HepG2 (cell line): Measurements from ENCODE around the gene EHD1. TPM values are rescaled to one million over a fixed set of nuclear protein-coding genes. Genes with fewer than 3 reads are reported as not detected.

ENCODE experiments used
- ATAC-seq: fragments of 200-7000 bp; cut with Tn5 transposase; 3 replicates; pipeline ENCODE4 v1.9.1; 2020; ENCODE audit warnings: mild to moderate bottlenecking, moderate library complexity
- BruUV-seq: library from RNA; stranded (reverse); fragments of 400-500 nt; replicated peaks from 2 replicates; lab custom pipeline; 2021; lab: Mats Ljungman, UMichigan
- CTCF ChIA-PET: fragments of 300-600 bp; formaldehyde crosslinking; extraction: SDS; loops from one replicate; lab custom pipeline; 2021; ENCODE audit warnings: low total read pairs, inconsistent platforms, low intra/inter-chr PET ratio; lab: Yijun Ruan, JAX
- POLR2A ChIA-PET: fragments of 350-600 bp; sonication (Branson Sonifier 250); formaldehyde crosslinking; loops from one replicate; lab custom pipeline; 2020; ENCODE audit warnings: antibody characterized with exemption, inconsistent platforms; lab: Yijun Ruan, JAX
- DNase-seq: peaks from one replicate; pipeline ENCODE4 v3.0.0-alpha.2; 2015; ENCODE audit warnings: low spot score
- FAIRE-seq: peaks from 3 replicates; lab custom pipeline; 2011; peaks lifted over from hg19 to GRCh38; lab: Jason Lieb, UNC
- H2AFZ ChIP-seq: one replicate; pipeline ENCODE4 v1.6.1; 2011; ENCODE audit warnings: low read length, inconsistent platforms
- H3K27ac ChIP-seq: fragments of 300-600 bp; 3 replicates; pipeline ENCODE4 v1.8.0; 2011; ENCODE audit warnings: mixed run types, mild to moderate bottlenecking, mixed read lengths, low read length, inconsistent platforms; ENCODE audit not compliant: insufficient read depth; ENCODE audit errors: extremely low read length
- H3K27me3 ChIP-seq, 2 experiments: fragments of 200-600 bp in 1 of 2; 2 replicates in 1 of 2; 3 replicates in 1 of 2; pipeline versions ENCODE4 v1.6.0 to v1.8.0; 2011; ENCODE audit warnings: low read length in 2 of 2, mild to moderate bottlenecking in 2 of 2, moderate library complexity in 2 of 2, inconsistent platforms in 1 of 2; ENCODE audit not compliant: insufficient read depth in 2 of 2, control insufficient read depth in 1 of 2
- H3K36me3 ChIP-seq, 2 experiments: fragments of 200-600 bp in 1 of 2; replicated peaks in 1 of 2; 2 replicates in 1 of 2; 3 replicates in 1 of 2; pipeline versions ENCODE4 v1.5.1 to v1.8.0; 2011; ENCODE audit warnings: low read length in 2 of 2, inconsistent platforms in 1 of 2; ENCODE audit not compliant: insufficient read depth in 2 of 2, control insufficient read depth in 1 of 2
- H3K4me1 ChIP-seq: 2 replicates; pipeline ENCODE4 v1.5.1; 2012; ENCODE audit warnings: low read length, inconsistent platforms; ENCODE audit not compliant: insufficient read depth
- H3K4me2 ChIP-seq: 2 replicates; pipeline ENCODE4 v1.6.0; 2011; ENCODE audit warnings: low read depth, low read length, inconsistent platforms
- H3K4me3 ChIP-seq, 3 experiments: fragments of 200-600 bp in 1 of 3; sonication (generic), shearing (Covaris generic) in 1 of 3; replicated peaks in 1 of 3; 2 replicates each; pipeline ENCODE4 v1.5.1; 2011 to 2016; ENCODE audit warnings: low read length in 3 of 3, inconsistent platforms in 2 of 3, low read depth in 2 of 3, mild to moderate bottlenecking in 2 of 3, control low read depth in 1 of 3, mixed read lengths in 1 of 3; ENCODE audit not compliant: insufficient read depth in 1 of 3
- H3K79me2 ChIP-seq: one replicate; pipeline ENCODE4 v1.6.1; 2011; ENCODE audit warnings: low read length, inconsistent platforms; ENCODE audit not compliant: insufficient read depth
- H3K9ac ChIP-seq: 2 replicates; pipeline ENCODE4 v1.6.0; 2011; ENCODE audit warnings: mild to moderate bottlenecking, low read depth, low read length, inconsistent platforms; ENCODE audit not compliant: insufficient read depth
- H3K9me3 ChIP-seq: 2 replicates; pipeline ENCODE4 v1.5.1; 2012; ENCODE audit warnings: mild to moderate bottlenecking, low read length
- H4K20me1 ChIP-seq: 2 replicates; pipeline ENCODE4 v1.6.0; 2011; ENCODE audit warnings: inconsistent platforms, mild to moderate bottlenecking, low read length, moderate library complexity; ENCODE audit not compliant: insufficient read depth
- HIC2 ChIP-seq: sonication (generic); formaldehyde crosslinking; IDR thresholded peaks from 2 replicates; pipeline ENCODE4 v1.9.0; 2022; ENCODE audit warnings: low read depth, missing genetic modification reagents
- HNF4G ChIP-seq, 2 experiments: sonication (generic) in 1 of 2; formaldehyde crosslinking in 1 of 2; IDR thresholded peaks; 2 replicates each; pipeline versions ENCODE4 v1.4.0 to v1.6.1; 2011 to 2020; ENCODE audit warnings: borderline replicate concordance in 2 of 2, low read depth in 2 of 2, mild to moderate bottlenecking in 2 of 2, low read length in 1 of 2, missing genetic modification reagents in 1 of 2, moderate library complexity in 1 of 2
- MAFK ChIP-seq, 2 experiments: IDR thresholded peaks in 1 of 2; conservative IDR thresholded peaks in 1 of 2; 2 replicates each; pipeline ENCODE4 v1.6.1; 2011; ENCODE audit warnings: improper control_type of control experiment in 2 of 2, low read length in 2 of 2
- PBX2 ChIP-seq: IDR thresholded peaks from 2 replicates; pipeline ENCODE4 v1.6.1; 2016; ENCODE audit warnings: control low read depth
- ZNF33B ChIP-seq: sonication (generic); formaldehyde crosslinking; IDR thresholded peaks from 2 replicates; pipeline ENCODE4 v1.5.1; 2020; ENCODE audit warnings: mild to moderate bottlenecking, missing genetic modification reagents
- WGBS: methylation state at CpG from one replicate; pipeline ENCODE4 v1.1.6; 2017; ENCODE audit warnings: low lambda C conversion rate; 5-methylcytosine and 5-hydroxymethylcytosine counted together
- in situ Hi-C: cut with HindIII; loops from 2 replicates; pipeline ENCODE4 v1.10.0; 2017; ENCODE audit warnings: low pct_unique_long_range_greater_than_20kb; ENCODE audit not compliant: extremely low pct_ligation_motif_present
- intact Hi-C: fragments of 100-400 bp; cut with micrococcal nuclease; formaldehyde crosslinking; loops from one replicate; pipeline ENCODE4 v1.10.0; 2022; ENCODE audit not compliant: unreplicated experiment
- polyA plus RNA-seq, 8 experiments: library from polyadenylated mRNA; depleted of rRNA in 3 of 8; stranded (reverse) in 7 of 8; unstranded in 1 of 8; fragments of >200 nt; fragmentation: Illumina TruSeq in 4 of 8; extraction: Trizol in 4 of 8; gene quantifications; 2 replicates each; pipeline versions ENCODE4 v1.2.1 to v1.2.3, GENCODE V29; 2011 to 2016; ENCODE audit warnings: low read depth in 4 of 8, missing spikeins in 1 of 8, mixed read lengths in 1 of 8; ENCODE audit not compliant: insufficient read depth in 1 of 8
- total RNA-seq, 5 experiments: library from RNA; depleted of rRNA; stranded (reverse); fragments of >200 nt; fragmentation: Illumina TruSeq; extraction: Trizol; gene quantifications; 2 replicates each; pipeline ENCODE4 v1.2.3, GENCODE V29; 2016; ENCODE audit warnings: low read depth in 1 of 5

Gene EHD1
- total and polyA plus RNA-seq, 2 of the 13 experiments (the other 11 are each of a cell fraction or from before 2014, with no cell fraction given): 23.6 to 26.6 TPM

GRCh38 chr11:64868904-64869570 lies 9.4 kb downstream of the EHD1 start:
- TF ChIP-seq ZNF33B (CRISPR knock-in tag): no peak
- TF ChIP-seq HIC2 (CRISPR knock-in tag): no peak
- peak in 1 of 2 experiments; percentile 43; a peak in 2 of 4 replicates for TF ChIP-seq MAFK (conservative IDR thresholded peaks at IDR 0.05 in 1 of 2, IDR thresholded peaks at IDR 0.05 in 1 of 2; ENCODE audit: low read length in 2 of 2)
- TF ChIP-seq PBX2 (CRISPR knock-in tag): no peak
- no peak for TF ChIP-seq HNF4G (IDR thresholded peaks at IDR 0.05; ENCODE audit: borderline replicate concordance, low read depth, low read length)
- TF ChIP-seq HNF4G (CRISPR knock-in tag; IDR thresholded peaks at IDR 0.05; ENCODE audit: borderline replicate concordance, low read depth): no peak
- ChIA-PET CTCF (interaction anchor here (1.6 kb wide), 1 partner anchor 25 kb away, joined by 5 read pairs; no protein-coding TSS in a partner anchor), POLR2A (interaction anchor here (1.4 to 3.5 kb wide), 6 partner anchors 8 to 24 kb away, joined by 4 to 20 read pairs (median 10); partner anchors contain the start of gene EHD1)
- DNase-seq (no peak), ATAC-seq (no peak), FAIRE-seq (no peak)
- peaks cover 56% of the 10 kb centered on the region for H3K79me2 ChIP-seq
- BruUV-seq: no TSS peak
- H3K36me3 ChIP-seq: peaks cover 2 to 25% of the 10 kb centered on the region in 2 experiments; a peak in 2 of 5 replicates
- H3K27ac ChIP-seq: no peak overlapping the region
- WGBS: 94% methylated on average over 17 of the region's 21 CpGs
- in situ Hi-C loops: no loop called here
- intact Hi-C loops: no loop called here
- no peak overlapping the region for H2AFZ ChIP-seq
- H3K9me3 ChIP-seq: no peaks in the 10 kb centered on the region
- H3K4me1 ChIP-seq: peaks cover 57% of the 10 kb centered on the region
- no peak overlapping the region for H3K4me2 ChIP-seq
- H3K4me3 ChIP-seq: no peak overlapping the region
- no peaks in the 10 kb centered on the region for H3K27me3 ChIP-seq
- H4K20me1 ChIP-seq: no peaks in the 10 kb centered on the region; the same call in 1 of the 2 replicates
- H3K9ac ChIP-seq: no peak overlapping the region
